HK-2 (cell line): ENCODE data around the gene NFIB.

Experiments used
- DNase-seq: peaks from one replicate; pipeline ENCODE4 v3.0.0-alpha.2; 2018; ENCODE audit not compliant: unreplicated experiment

The NFIB gene

GRCh38 chr9:14246951-14247350 is 67.0 kb downstream of the NFIB start:
- no peak for DNase-seq

DNA sequence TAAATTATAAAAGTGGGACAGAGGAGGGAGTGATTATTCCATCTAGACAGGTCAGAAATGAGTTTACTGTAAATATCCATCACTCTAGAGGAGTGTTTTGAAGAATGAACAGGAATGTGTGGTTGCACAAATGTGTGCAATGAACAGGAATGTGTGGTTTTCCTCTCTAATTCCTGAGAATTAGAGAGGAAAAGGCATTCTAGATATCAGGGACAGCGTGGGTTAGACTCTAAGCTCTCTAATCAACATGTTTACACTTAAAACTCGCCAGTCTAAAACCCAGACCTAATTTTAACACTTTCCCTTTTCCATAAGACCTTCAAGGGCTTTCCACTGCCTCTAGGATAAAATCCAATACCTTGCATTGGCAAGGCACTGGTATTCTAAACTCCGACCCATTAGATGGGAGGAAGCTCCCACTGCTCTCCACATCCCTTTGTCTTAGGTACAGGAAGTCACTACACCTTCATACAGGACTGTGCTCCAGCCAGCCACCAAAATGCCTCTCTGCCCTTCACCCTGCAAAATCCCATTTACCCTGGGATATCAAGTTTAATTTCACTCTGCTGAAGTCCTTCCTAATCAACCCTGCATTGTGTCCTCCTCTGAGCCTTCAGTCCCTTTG is 67.9 kb downstream of the NFIB start:
- no peak for DNase-seq

GRCh38 chr9:14243514-14244042 is 70.4 kb downstream of the NFIB start:
- no peak for DNase-seq

DNA sequence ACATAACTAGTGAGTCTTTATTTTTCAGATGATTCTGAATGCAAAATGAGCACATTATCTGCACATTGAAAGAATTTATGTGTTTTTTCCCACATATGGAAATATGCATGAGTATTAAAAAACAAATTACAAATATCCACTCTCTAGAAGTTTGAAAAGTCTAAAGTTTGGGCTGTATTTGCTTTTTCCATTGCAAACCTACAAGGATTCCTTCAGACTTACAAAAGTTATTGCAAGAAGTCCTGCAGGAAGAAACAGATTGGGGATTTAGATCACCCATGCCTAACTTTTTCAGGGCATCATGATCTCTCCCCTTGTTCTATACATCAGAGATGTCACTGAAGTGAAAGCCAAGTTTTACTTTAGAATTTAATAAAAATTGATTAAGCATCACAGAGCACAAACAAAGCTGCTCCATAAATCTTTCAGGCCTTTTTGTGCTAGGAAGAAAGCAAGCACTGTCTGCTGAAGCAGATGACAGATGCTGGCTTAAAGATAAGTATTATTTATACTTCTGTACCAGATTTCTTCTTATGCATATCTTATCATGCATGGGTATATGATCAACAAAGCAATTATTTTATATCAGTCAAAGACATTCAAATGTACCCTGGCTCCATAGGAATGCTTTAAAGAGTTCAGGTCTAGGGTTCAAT is 71.7 kb downstream of the NFIB start:
- no peak for DNase-seq

- no peak for DNase-seq
Measured at GRCh38 chr9:14240537-14240936, 73.4 kb downstream of the NFIB start.

GRCh38 chr9:14238518-14238917 is 75.4 kb downstream of the NFIB start:
- peak; percentile 27 for DNase-seq

GRCh38 chr9:14238079-14238478 is 75.9 kb downstream of the NFIB start:
- DNase-seq = peak; percentile 23

DNA sequence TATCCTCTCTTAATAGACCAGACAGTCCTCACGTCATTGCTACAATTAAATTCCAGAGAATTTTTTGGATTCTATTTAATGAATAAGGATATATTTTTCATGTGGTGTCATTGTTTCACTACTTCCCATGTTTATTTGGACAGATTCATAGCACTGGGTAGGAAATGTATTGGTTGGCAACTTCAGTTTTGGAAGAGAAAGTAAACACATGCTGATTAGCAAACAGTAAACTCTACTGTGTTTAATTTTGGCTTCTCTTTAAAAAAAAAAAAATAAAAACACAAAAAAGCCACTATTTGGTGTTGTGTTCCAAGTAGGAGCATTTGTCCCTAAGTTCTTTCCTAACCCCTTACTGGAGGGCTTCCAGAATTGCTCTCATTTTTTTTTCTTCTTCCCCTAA is 77.3 kb downstream of the NFIB start:
- no peak for DNase-seq

DNA sequence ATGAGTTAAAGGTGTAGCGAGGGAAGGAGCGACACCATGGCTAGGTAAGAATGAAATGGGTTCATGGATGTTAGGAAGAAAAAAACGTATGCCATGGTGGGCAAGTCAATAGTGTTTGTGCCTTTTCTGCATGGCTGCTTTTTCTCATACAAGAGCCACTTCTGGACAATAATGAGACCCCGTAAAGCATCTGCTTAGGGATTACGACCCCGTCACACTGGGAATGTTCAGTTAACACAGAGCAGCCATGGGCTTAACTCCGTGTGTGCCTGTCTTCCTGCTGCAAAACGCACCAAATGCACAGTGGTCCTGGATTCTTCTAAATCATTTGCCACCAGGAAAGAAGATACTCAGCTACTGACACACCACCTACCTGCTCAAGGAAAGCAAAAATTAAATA is 81.8 kb downstream of the NFIB start:
- DNase-seq = no peak

DNA sequence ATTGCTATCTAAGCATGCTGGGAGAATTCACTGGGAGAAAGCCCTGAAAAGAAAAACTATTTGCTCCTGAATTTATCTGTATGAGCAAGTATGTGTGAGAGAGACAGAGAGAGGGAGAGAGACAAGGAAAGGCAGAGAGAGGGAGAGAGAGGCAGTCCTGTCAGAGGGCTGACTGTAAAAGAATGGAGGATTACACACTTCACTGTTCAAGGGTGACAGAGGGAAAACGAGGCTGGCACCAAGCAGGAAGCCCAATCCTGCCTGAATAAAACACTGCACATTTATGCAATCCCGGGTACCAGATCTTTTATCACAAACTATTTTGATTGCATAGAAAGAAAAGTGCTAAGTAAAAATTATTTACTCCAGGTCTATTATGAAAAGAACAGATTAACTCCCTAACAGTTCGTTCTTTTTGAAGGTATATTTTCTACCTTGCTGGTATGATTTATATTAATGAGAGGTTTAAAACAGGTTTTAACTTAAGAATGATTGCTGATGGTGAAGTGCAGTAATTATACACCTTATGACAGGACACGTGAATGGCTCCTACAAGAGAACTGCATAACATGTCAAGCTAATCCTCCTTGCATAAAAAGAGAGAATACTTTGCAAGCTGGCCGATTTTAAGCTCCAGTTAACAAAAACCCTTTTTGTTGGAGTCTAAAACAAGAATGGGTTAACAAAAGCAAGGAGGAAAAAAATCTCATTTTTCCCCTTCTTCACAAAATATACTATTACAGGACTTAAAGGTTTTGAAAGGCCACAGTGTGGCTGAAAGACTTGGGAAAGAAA is 82.5 kb downstream of the NFIB start:
- DNase-seq = no peak

GRCh38 chr9:14228602-14229001 is 85.3 kb downstream of the NFIB start:
- DNase-seq = no peak

DNA sequence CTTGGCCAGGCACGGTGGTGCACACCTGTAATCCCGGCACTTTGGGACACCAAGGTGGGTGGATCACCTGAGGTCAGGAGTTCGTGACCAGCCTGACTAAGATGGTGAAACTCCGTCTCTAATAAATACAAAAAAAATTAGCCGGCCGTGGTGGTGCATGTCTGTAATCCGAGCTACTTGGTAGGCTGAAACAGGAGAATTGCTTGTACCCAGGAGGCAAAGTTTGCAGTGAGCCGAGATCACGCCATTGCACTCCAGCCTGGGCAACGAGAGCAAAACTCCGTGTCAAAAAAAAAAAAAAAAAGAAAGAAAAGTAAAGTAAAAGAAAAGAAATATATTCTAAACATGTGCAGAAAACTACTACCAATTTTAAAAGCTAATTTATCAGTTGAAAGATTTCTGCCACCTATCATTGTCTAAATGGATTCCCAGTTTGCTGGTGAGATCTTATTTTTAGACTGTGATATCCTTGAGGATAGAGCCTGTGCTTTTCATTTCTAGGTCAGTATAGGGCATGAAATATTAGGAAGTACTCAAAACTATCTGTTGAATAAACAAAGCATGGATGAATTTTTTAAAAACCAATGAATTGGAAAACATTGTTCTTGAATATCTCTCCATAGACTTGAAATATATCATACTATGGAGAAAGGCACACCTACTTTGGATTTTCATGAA is 86.9 kb downstream of the NFIB start:
- no peak for DNase-seq

DNA sequence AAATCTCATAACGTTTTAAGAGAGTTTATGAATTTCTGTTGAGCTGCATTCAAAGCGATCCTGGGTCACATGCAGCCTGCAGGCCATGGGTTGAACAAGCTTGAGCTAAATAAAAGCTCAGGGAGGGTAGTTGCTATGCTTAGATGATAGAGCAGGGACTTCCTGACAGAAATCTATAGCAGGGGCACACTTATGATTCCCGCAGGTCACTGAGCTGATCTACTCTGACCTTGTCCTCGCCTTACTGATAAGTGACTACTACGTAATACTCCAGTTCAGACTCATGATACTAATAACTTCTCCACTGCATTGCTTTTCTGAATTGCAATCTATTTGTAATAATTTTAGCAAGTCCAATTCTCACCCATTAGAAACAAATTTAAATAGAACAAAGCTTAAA is 90.9 kb downstream of the NFIB start:
- no peak for DNase-seq

GRCh38 chr9:14222149-14222835 is 91.6 kb downstream of the NFIB start:
- no peak for DNase-seq

GRCh38 chr9:14221558-14221957 is 92.4 kb downstream of the NFIB start:
- peak; percentile 47 for DNase-seq

GRCh38 chr9:14221119-14221518 is 92.8 kb downstream of the NFIB start:
- no peak for DNase-seq

DNA sequence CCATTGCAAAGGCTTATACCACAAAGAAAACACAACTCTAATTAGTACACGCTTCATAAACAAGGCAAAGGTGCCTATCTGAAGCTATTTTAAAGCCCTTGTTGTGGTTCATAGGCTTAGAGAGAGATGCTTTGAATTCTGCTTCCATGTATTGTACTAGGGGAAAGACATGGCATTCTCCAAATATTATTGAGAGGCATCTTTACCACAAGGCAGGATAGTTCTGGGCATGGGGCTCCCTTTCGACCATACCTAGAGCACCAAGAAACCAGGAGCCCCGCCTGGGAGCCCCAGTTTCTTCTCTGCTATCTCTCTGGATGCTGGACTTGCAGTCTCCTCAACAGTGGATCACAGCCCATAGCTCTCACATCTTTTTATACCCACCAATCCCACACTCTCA is 93.7 kb downstream of the NFIB start:
- no peak for DNase-seq

DNA sequence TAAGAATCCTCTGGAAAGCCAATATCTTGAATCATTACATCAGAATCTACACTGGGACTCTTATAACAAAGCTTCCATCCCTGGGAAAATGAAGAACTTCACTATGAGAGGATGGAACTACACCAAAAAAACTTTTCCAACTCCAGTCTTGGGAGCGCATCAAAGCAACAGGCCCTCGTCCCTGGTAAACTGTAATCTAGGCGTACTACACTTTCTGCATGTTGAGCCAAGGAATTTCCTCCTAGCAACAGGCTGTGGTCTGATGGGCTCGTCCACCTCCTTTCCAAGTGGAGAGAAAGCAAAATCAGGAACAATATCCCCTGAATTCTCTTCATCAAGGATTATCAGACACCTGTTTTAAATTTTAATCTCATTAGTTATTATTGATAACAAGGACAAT is 94.1 kb downstream of the NFIB start:
- DNase-seq = no peak

GRCh38 chr9:14218253-14218652 is 95.7 kb downstream of the NFIB start:
- DNase-seq = no peak

- no peak for DNase-seq
Measured at GRCh38 chr9:14216612-14217194, 97.2 kb downstream of the NFIB start.

DNA sequence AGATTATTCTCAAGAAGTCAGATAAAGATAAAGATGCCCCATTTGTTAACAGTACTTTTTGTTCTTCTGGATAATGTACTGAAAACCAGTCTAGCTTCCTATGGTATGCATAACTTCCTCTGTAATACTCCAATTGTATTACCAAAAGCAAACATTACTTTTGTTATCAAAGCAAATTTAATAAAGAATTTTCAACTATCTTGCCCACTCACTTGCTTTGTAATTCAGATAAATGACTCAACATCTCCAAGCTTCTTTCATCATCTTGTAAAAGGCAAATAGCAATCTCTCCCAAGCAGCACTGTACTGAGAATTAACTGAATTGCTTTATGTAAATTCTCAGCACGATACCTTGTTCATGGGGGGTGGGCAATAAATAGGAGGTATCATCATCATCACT is 98.3 kb downstream of the NFIB start:
- no peak for DNase-seq
